ENCODE data around the gene SEMA4C.

The SEMA4C gene

DNA sequence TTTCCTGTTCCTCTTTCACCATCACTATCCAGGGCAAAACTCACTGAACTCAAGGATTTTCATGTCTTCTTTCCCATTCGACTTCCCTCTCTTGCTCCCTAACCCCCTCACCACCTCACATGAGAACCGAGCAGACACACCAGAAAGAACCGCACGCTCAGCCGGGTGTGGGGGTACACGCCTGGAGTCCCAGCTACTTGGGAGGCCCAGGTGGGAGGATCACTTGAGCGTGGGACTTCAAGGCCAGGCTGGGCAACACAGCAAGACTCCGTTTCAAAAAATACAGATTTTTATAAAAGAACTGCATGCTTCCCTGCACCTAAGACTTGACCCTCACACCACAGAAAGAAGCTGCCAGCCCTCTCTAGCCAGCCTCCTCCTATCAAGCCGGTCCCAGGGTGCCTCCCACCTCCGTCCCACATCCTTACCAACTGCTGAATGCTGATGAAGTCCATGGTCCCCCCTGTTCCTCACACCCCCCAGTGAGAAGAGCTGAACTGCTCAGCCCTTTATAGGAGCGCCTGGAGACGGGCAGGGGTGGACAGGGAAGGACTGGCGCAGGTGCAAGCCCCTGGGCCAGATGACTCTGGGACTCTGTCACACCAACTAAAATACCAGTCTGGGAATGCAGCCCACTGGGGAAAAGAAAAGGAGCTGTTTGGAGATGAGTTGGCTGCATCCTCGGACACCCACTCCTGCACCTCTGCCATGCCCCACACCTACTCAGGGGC, 26.2 kb downstream of the SEMA4C start, which contains the start of gene ANKRD23:
TSS of gene ANKRD23 (minus strand) at position 484 of the 731 bp plus-strand sequence. CDS start at position 455, 29 bp downstream.
- H3K27me3 ChIP-seq (ENCODE audit: control insufficient read depth in 5 of 5, insufficient read depth in 4 of 5, low read length in 5 of 5) = no peaks in the 10 kb centered on the region
- H3K4me1 ChIP-seq (ENCODE audit: control insufficient read depth in 5 of 5, insufficient read depth in 5 of 5, low read length in 5 of 5) = peaks cover 0 to 11% (median 8%) of the 10 kb centered on the region in 5 donors
- no peaks in the 10 kb centered on the region for H3K9me3 ChIP-seq (ENCODE audit: control insufficient read depth in 5 of 5, low read length in 5 of 5)
- H3K27ac ChIP-seq (ENCODE audit: low read depth, low read length) = no peak within 1 kb of the TSS
- H3K36me3 ChIP-seq (ENCODE audit: control insufficient read depth in 5 of 5, insufficient read depth in 5 of 5, low read length in 5 of 5) = peaks cover 0 to 30% (median 18%) of the 10 kb centered on the region in 5 donors
- no peak within 1 kb of the TSS for H3K4me3 ChIP-seq (ENCODE audit: low read depth in 1 of 5, low read length in 5 of 5)
- no peak within 1 kb of the TSS for H3K9ac ChIP-seq (ENCODE audit: low read length in 5 of 5)

DNA sequence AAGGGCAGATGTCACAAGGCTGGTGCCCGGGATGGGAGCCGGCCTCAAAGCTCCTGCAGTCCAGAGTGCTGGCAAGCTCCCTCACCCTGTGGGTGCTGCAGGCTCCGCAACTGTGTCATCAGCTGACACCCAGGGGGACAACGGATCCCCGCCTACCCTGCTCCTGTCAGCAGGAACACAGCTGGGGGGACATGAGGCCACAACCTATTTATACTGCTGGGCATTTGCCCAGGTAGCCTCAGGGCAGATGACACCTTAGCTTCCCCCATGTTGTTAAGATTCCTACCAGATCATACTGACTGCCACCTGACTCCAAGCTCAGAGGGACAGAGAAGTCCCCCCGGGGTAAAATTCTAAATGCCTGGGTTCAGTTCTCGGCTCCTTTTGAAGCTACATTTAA, 27.3 kb downstream of the SEMA4C start:
- no peaks in the 10 kb centered on the region for H3K9me3 ChIP-seq (ENCODE audit: control insufficient read depth in 5 of 5, low read length in 5 of 5)
- H3K4me3 ChIP-seq (ENCODE audit: low read depth in 1 of 5, low read length in 5 of 5) = no peak overlapping the region
- H3K27me3 ChIP-seq (ENCODE audit: control insufficient read depth in 5 of 5, insufficient read depth in 4 of 5, low read length in 5 of 5) = no peaks in the 10 kb centered on the region
- peaks cover 0 to 27% (median 18%) of the 10 kb centered on the region in 5 donors for H3K36me3 ChIP-seq (ENCODE audit: control insufficient read depth in 5 of 5, insufficient read depth in 5 of 5, low read length in 5 of 5)
- no peak overlapping the region for H3K27ac ChIP-seq (ENCODE audit: low read depth, low read length)
- H3K9ac ChIP-seq (ENCODE audit: low read length in 5 of 5) = no peak overlapping the region
- peaks cover 0 to 11% (median 8%) of the 10 kb centered on the region in 5 donors for H3K4me1 ChIP-seq (ENCODE audit: control insufficient read depth in 5 of 5, insufficient read depth in 5 of 5, low read length in 5 of 5)

DNA sequence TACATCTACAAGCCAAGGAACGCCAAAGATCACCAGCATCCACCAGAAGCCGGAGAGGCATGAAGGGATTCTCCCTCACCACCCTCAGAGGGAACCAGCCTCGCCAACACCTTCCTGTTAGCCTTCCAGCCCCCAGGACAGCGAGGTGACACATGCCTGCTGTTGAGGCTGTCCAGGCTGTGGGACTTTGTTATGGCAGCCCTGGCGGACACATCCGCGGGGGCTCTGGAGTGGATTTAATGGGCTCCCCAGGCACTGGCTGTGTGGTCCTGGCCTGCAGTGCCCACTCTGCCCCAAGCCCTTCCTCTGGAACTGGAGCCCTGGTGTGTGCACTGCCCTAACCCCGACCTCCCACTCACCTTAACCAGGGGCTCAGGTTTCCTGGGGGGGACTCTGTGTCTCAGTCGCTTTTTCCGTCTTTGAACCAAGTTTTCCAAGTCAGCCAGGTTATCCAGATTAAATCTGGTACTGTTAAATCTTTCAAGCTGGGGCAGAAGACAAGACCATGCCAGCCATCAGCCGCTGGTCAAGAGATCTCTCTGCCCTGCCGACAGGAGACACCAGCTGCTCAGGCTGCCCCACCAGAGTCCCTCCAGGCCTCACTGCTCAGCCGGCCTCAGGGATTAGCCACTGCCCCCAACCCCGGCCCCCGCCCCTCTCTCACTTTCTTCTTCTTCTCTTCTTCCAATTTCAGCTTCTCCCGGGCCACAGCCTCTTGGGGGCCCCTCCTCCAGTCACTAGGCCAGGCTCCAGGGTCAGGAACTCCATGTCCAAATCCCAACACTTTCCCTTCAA, 28.0 kb downstream of the SEMA4C start:
- Histone ChIP-seq H3K36me3 (ENCODE audit: control insufficient read depth in 5 of 5, insufficient read depth in 5 of 5, low read length in 5 of 5) (peaks cover 2 to 26% (median 15%) of the 10 kb centered on the region in 5 donors), H3K9me3 (ENCODE audit: control insufficient read depth in 5 of 5, low read length in 5 of 5) (no peaks in the 10 kb centered on the region), H3K27me3 (ENCODE audit: control insufficient read depth in 5 of 5, insufficient read depth in 4 of 5, low read length in 5 of 5) (no peaks in the 10 kb centered on the region), H3K9ac (ENCODE audit: low read length in 5 of 5) (no peak overlapping the region), H3K4me3 (ENCODE audit: low read depth in 1 of 5, low read length in 5 of 5) (no peak overlapping the region), H3K4me1 (ENCODE audit: control insufficient read depth in 5 of 5, insufficient read depth in 5 of 5, low read length in 5 of 5) (peaks cover 0 to 11% (median 8%) of the 10 kb centered on the region in 5 donors), H3K27ac (ENCODE audit: low read depth, low read length) (no peak overlapping the region)

DNA sequence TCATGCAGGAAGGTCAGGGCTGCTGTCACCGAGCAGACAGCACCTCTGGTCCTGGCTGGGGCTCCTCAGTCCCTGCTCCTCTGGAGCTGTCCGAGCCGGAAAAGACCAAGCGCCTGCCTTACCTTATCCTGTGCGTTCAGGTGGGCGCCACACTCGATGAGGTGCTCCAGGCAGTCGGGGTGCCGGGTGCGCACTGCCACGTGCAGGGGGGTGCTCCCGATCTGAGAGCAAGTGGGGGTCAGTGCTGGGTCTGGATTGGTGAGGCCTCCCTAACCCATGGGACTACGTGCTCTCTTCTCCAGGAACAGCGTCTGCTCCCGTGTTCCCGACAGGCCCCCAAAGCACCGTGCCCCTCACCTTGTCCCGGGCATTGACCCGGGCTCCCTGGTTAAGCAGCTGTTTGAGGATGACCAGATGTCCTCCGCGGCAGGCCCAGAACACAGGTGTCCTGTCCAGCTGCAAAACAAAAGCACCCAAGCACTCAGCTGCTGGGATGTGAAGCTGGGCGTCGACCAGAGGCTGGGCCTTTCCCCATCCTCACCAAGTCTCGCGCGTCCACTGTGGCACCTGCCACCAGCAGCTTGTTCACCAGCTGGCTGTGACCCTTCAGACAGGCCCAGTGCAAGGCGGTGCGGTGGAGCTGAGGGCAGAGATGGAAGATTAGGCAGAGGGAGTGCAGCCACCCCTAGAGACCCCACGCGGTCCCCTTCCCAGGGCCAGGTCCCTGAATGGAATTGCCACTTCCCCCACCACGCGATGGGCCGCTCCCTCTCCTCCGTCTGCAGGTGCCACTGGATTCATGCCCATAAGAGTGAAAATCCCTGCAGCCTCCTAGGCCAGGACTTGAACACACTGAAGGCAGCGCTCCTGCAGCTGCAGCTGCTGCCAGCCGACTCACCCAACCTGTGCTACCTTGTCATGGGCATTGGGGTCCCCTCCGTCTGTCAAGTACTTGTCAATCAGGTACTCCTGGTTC, 29.7 kb downstream of the SEMA4C start:
- H3K4me1 ChIP-seq (ENCODE audit: control insufficient read depth in 5 of 5, insufficient read depth in 5 of 5, low read length in 5 of 5) = peaks cover 0 to 11% (median 8%) of the 10 kb centered on the region in 5 donors
- H3K27me3 ChIP-seq (ENCODE audit: control insufficient read depth in 5 of 5, insufficient read depth in 4 of 5, low read length in 5 of 5) = no peaks in the 10 kb centered on the region
- H3K9ac ChIP-seq (ENCODE audit: low read length in 5 of 5) = no peak overlapping the region
- H3K4me3 ChIP-seq (ENCODE audit: low read depth in 1 of 5, low read length in 5 of 5) = no peak overlapping the region
- no peak overlapping the region for H3K27ac ChIP-seq (ENCODE audit: low read depth, low read length)
- no peaks in the 10 kb centered on the region for H3K9me3 ChIP-seq (ENCODE audit: control insufficient read depth in 5 of 5, low read length in 5 of 5)
- peaks cover 2 to 20% (median 11%) of the 10 kb centered on the region in 5 donors for H3K36me3 ChIP-seq (ENCODE audit: control insufficient read depth in 5 of 5, insufficient read depth in 5 of 5, low read length in 5 of 5)

DNA sequence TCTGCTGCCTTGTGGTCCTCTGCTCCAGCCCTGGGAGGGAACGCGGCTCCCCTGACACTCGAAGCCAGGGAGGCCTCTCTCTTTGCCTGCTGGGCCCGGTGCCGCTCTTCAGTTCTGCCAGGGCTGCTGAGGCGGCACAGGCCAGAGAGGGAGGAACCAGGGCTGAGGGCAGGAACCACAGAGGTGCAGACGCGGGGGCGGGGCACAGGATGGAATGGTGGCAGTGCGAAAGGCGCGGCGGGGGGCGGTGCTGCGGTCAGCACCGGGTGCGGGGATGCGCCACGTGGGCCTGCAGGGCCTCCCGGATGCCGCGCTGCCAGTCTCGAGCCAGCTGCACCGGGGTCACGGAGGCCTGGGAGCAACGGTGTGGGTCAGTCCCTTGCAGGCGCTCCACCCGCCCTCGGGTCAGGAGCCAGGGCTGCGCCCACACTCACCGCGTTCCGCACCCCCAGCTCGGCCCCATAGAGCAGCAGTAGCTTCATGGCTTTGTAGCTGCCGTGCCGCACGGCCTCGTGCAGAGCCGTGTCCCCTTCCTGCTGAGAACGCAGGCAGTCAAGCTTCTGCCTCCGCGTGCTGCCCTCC, 30.5 kb downstream of the SEMA4C start:
- H3K27ac ChIP-seq (ENCODE audit: low read depth, low read length) = no peak overlapping the region
- no peaks in the 10 kb centered on the region for H3K27me3 ChIP-seq (ENCODE audit: control insufficient read depth in 5 of 5, insufficient read depth in 4 of 5, low read length in 5 of 5)
- H3K9ac ChIP-seq (ENCODE audit: low read length in 5 of 5) = no peak overlapping the region
- peak overlapping the region in 1 of 5 donors; percentile 18 for H3K4me3 ChIP-seq (ENCODE audit: low read depth in 1 of 5, low read length in 5 of 5)
- H3K36me3 ChIP-seq (ENCODE audit: control insufficient read depth in 5 of 5, insufficient read depth in 5 of 5, low read length in 5 of 5) = peaks cover 5 to 27% (median 19%) of the 10 kb centered on the region in 5 donors
- H3K4me1 ChIP-seq (ENCODE audit: control insufficient read depth in 5 of 5, insufficient read depth in 5 of 5, low read length in 5 of 5) = peaks cover 0 to 11% (median 8%) of the 10 kb centered on the region in 5 donors
- no peaks in the 10 kb centered on the region for H3K9me3 ChIP-seq (ENCODE audit: control insufficient read depth in 5 of 5, low read length in 5 of 5)

DNA sequence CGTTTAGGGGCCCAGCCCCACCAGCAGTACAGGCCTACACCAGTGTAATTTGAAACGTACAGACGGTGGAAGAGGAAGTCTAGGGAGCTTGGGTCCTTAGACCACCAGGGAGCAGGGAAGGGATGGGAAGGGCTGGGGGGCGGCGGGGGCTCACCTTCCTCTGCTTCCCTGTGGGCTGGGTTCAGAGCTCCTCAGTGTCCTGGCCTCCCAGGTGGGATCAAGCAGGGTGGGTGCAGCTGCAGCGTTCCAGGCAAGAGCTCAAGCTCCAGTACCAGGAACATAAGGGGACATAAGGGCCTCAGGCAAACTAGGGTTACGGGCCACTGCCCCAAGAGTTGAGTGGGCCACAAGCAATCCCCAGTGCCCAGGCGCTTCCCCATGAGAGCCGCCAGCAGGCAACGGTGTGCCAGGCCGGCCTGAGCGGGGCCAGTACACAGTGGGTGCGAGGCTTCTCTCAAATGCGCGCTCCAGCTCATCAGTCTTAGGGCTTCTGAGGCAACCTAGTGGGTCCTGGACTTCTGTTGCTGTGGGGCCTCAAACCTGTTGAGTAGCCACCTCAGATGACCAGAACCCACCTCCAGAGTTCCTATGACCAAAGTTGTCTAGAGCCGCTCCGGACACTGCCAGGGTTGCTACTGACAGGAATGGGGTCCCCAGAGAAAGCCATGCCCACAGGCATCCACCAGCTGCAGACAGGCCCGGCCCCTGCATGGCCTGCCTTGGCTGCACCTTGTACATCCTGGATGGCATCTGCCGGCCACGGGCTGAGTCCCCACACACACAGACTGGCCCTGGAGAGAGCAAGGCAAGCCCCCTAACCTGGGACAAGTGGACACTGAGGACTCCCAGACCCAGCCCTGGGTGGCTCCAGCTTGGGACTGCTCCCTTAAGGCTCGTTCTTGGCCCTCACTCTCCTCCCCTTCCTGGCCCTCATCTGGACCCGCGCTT, 31.3 kb downstream of the SEMA4C start:
- no peak overlapping the region for H3K4me3 ChIP-seq (ENCODE audit: low read depth in 1 of 5, low read length in 5 of 5)
- H3K27me3 ChIP-seq (ENCODE audit: control insufficient read depth in 5 of 5, insufficient read depth in 4 of 5, low read length in 5 of 5) = no peaks in the 10 kb centered on the region
- H3K36me3 ChIP-seq (ENCODE audit: control insufficient read depth in 5 of 5, insufficient read depth in 5 of 5, low read length in 5 of 5) = peaks cover 5 to 28% (median 19%) of the 10 kb centered on the region in 5 donors
- no peaks in the 10 kb centered on the region for H3K9me3 ChIP-seq (ENCODE audit: control insufficient read depth in 5 of 5, low read length in 5 of 5)
- peaks cover 0 to 11% (median 8%) of the 10 kb centered on the region in 5 donors for H3K4me1 ChIP-seq (ENCODE audit: control insufficient read depth in 5 of 5, insufficient read depth in 5 of 5, low read length in 5 of 5)
- H3K27ac ChIP-seq (ENCODE audit: low read depth, low read length) = no peak overlapping the region
- H3K9ac ChIP-seq (ENCODE audit: low read length in 5 of 5) = no peak overlapping the region

DNA sequence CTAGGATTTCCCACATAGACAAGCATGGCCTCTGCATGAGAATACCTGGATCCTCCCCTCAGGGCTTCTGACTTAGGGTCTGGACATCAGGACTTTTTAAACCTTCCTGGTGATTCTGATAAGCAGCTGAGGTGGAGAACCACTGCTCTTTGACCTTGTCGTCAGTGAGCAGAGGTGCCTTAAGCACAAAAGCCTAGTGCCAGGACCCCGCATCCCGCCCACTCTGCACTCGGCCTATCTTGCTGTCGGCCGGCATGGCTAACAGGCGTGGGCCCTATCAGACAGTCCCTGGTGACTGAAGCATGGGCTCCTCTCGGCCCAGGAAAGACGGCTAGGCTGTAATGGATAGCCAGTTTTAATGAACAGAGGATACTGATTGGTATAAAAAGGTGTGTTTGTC, 32.3 kb downstream of the SEMA4C start:
- Histone ChIP-seq H3K27ac (ENCODE audit: low read depth, low read length) (no peak overlapping the region), H3K9ac (ENCODE audit: low read length in 5 of 5) (no peak overlapping the region), H3K4me3 (ENCODE audit: low read depth in 1 of 5, low read length in 5 of 5) (no peak overlapping the region), H3K4me1 (ENCODE audit: control insufficient read depth in 5 of 5, insufficient read depth in 5 of 5, low read length in 5 of 5) (peaks cover 0 to 17% (median 10%) of the 10 kb centered on the region in 5 donors), H3K36me3 (ENCODE audit: control insufficient read depth in 5 of 5, insufficient read depth in 5 of 5, low read length in 5 of 5) (peaks cover 5 to 37% (median 29%) of the 10 kb centered on the region in 5 donors), H3K9me3 (ENCODE audit: control insufficient read depth in 5 of 5, low read length in 5 of 5) (no peaks in the 10 kb centered on the region), H3K27me3 (ENCODE audit: control insufficient read depth in 5 of 5, insufficient read depth in 4 of 5, low read length in 5 of 5) (no peaks in the 10 kb centered on the region)

DNA sequence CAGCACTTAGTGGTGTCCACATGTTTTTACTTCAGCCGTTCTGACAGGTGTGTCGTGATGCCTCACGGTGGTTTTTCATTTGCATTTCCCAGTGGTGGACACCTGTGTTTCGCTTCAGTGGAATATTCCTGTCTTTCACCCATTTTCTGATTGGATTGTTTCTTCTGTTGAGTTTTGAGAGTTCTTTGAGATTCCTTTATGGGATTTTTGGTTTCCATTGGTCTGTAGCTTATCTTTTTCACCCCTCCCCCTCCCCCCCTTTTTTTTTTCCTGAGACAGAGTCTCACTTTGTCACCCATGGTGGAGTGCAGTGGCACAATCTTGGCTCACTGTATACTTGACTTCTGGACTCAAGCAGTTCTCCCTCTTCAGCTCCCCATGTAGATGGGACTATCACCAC, 34.0 kb downstream of the SEMA4C start:
- Histone ChIP-seq H3K4me1 (ENCODE audit: control insufficient read depth in 5 of 5, insufficient read depth in 5 of 5, low read length in 5 of 5) (peaks cover 0 to 24% (median 15%) of the 10 kb centered on the region in 5 donors), H3K27me3 (ENCODE audit: control insufficient read depth in 5 of 5, insufficient read depth in 4 of 5, low read length in 5 of 5) (no peaks in the 10 kb centered on the region), H3K9ac (ENCODE audit: low read length in 5 of 5) (no peak overlapping the region), H3K4me3 (ENCODE audit: low read depth in 1 of 5, low read length in 5 of 5) (no peak overlapping the region), H3K36me3 (ENCODE audit: control insufficient read depth in 5 of 5, insufficient read depth in 5 of 5, low read length in 5 of 5) (peaks cover 5 to 53% (median 47%) of the 10 kb centered on the region in 5 donors), H3K27ac (ENCODE audit: low read depth, low read length) (no peak overlapping the region), H3K9me3 (ENCODE audit: control insufficient read depth in 5 of 5, low read length in 5 of 5) (no peaks in the 10 kb centered on the region)
